SK-N-MC (cell line): ENCODE measurements around the gene YEATS4.

Experiments
- EZH2 ChIP-seq: fragments of 200-600 bp; sonication (generic); IDR thresholded peaks from one replicate; pipeline ENCODE4 v1.6.1; 2017; ENCODE audit warnings: antibody characterized with exemption
- POLR2AphosphoS5 ChIP-seq: IDR thresholded peaks from 2 replicates; pipeline ENCODE4 v1.6.1; 2012; ENCODE audit warnings: mild to moderate bottlenecking, low read depth, low read length, borderline replicate concordance

DNA sequence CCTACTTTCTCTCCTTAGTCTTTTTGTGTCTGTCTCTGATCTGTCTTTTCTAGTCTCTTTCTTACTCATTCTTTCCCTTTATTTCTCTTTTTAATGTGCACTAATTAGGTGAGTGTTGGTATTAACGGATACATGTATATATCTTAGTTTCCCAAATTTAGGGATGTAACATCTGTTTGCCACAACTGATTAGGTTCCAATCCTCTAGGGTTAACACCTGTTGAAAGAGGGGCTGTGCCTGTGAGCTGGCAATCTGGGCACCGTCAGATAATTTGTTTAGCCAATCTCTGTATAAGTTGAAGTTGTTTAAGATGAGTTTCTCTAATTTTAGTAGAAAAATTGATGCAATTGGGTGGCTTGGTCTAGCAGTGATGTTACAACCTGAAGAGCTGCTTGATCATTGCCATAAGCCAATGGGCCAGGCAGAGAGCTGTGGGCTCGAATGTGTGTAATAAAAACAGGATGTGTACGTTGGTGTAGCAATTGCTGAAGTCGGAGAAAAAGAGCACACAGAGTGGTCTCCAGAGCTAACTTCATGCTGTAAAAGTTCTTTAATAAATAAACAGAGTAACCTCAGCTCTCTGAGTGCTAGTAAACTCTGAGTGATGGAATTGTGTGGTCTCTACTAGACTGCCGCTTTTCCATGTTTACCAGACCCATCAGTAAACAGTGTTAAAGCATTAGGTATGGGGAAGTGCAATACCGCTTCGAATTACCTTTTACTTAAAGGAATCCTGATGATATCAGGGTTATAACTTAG is 29.7 kb upstream of the YEATS4 start:
- no peak for TF ChIP-seq POLR2AphosphoS5
- TF ChIP-seq EZH2: no peak
